MCF 10A (cell line): ENCODE data around the gene PNMA6E. TPM values are rescaled to one million over a fixed set of nuclear protein-coding genes. Genes with fewer than 3 reads are reported as not detected.

Experiments
- BruUV-seq: library from RNA; stranded (reverse); fragments of 400-500 nt; replicated peaks from 2 replicates; lab custom pipeline; 2021; lab: Mats Ljungman, UMichigan
- CTCF ChIA-PET: fragments of 300-600 bp; sonication (Branson Sonifier 250); formaldehyde crosslinking; extraction: SDS; loops from one replicate; lab custom pipeline; 2021; ENCODE audit warnings: antibody characterized with exemption, inconsistent platforms; lab: Yijun Ruan, JAX
- POLR2A ChIA-PET: fragments of 300-600, 350-650 bp; sonication (Branson Sonifier 250); formaldehyde crosslinking; extraction: SDS; loops from one replicate; lab custom pipeline; 2020; ENCODE audit warnings: antibody characterized with exemption, inconsistent platforms; lab: Yijun Ruan, JAX
- DNase-seq: peaks from one replicate; pipeline ENCODE4 v3.0.0-alpha.2; 2018; ENCODE audit not compliant: unreplicated experiment
- H3K27ac Mint-ChIP-seq: one replicate; pipeline ENCODE4 v1.8.0; 2022; ENCODE audit warnings: mild to moderate bottlenecking, low read depth, mixed read lengths; ENCODE audit not compliant: unreplicated experiment
- H3K27me3 Mint-ChIP-seq: one replicate; pipeline ENCODE4 v1.8.0; 2022; ENCODE audit warnings: mixed read lengths; ENCODE audit not compliant: insufficient read depth, unreplicated experiment
- H3K36me3 Mint-ChIP-seq: one replicate; pipeline ENCODE4 v1.8.0; 2022; ENCODE audit warnings: mild to moderate bottlenecking, moderate library complexity, mixed read lengths; ENCODE audit not compliant: insufficient read depth, unreplicated experiment
- H3K4me1 Mint-ChIP-seq: one replicate; pipeline ENCODE4 v1.8.0; 2022; ENCODE audit warnings: mixed read lengths; ENCODE audit not compliant: insufficient read depth, unreplicated experiment
- H3K4me3 Mint-ChIP-seq: one replicate; pipeline ENCODE4 v1.8.0; 2022; ENCODE audit warnings: mild to moderate bottlenecking, moderate library complexity, mixed read lengths; ENCODE audit not compliant: unreplicated experiment
- H3K9me3 Mint-ChIP-seq: one replicate; pipeline ENCODE4 v1.8.0; 2022; ENCODE audit warnings: mixed read lengths; ENCODE audit not compliant: unreplicated experiment
- CTCF ChIP-seq: fragments of 200-600 bp; IDR thresholded peaks from one replicate; pipeline ENCODE4 v1.8.0; 2022; ENCODE audit warnings: antibody characterized with exemption, mild to moderate bottlenecking; ENCODE audit not compliant: unreplicated experiment
- intact Hi-C: fragments of 100-400 bp; cut with micrococcal nuclease; formaldehyde crosslinking; loops from 2 replicates; pipeline ENCODE4 v1.14.1; 2022
- total RNA-seq: library from RNA; stranded (reverse); gene quantifications from 2 replicates; pipeline ENCODE4 v1.2.3, GENCODE V29; 2022

Gene PNMA6E
- total RNA-seq, 1 experiment from 2014 or later = not detected

- no peaks in the 10 kb centered on the region for H3K9me3 Mint-ChIP-seq
- no peak overlapping the region for H3K4me3 Mint-ChIP-seq
- no peaks in the 10 kb centered on the region for H3K4me1 Mint-ChIP-seq
- intact Hi-C loops = no loop called here
- no peaks in the 10 kb centered on the region for H3K36me3 Mint-ChIP-seq
- H3K27me3 Mint-ChIP-seq = peaks cover 4% of the 10 kb centered on the region
- H3K27ac Mint-ChIP-seq = no peak overlapping the region
- CTCF ChIA-PET = no interaction called here
- TF ChIP-seq CTCF = no peak
- no peak for DNase-seq
- POLR2A ChIA-PET = no interaction called here
- BruUV-seq = no TSS peak
Observed at GRCh38 chrX:153397256-153397960, 3.7 kb downstream of the PNMA6E start.

- intact Hi-C loops = no loop called here
Observed at GRCh38 chrX:153396320-153397195, 4.6 kb downstream of the PNMA6E start.

GRCh38 chrX:153395613-153396319 is 5.4 kb downstream of the PNMA6E start:
- intact Hi-C loops = no loop called here
- Mint-ChIP-seq H3K36me3 (no peaks in the 10 kb centered on the region), H3K27ac (no peak overlapping the region), H3K4me1 (no peaks in the 10 kb centered on the region), H3K27me3 (no peaks in the 10 kb centered on the region), H3K4me3 (no peak overlapping the region), H3K9me3 (no peaks in the 10 kb centered on the region)
- ChIA-PET CTCF (no interaction called here), POLR2A (no interaction called here)
- DNase-seq = no peak
- BruUV-seq = no TSS peak
- no peak for TF ChIP-seq CTCF

More at GRCh38 chrX:153396320-153397195, 4.6 kb downstream of the PNMA6E start:
- DNase-seq = no peak
- TF ChIP-seq CTCF = no peak
- Mint-ChIP-seq H3K36me3 (no peaks in the 10 kb centered on the region), H3K4me1 (no peaks in the 10 kb centered on the region), H3K27me3 (no peaks in the 10 kb centered on the region), H3K4me3 (no peak overlapping the region), H3K9me3 (no peaks in the 10 kb centered on the region), H3K27ac (no peak overlapping the region)
- POLR2A ChIA-PET = no interaction called here
- BruUV-seq = no TSS peak
- CTCF ChIA-PET = no interaction called here

- ChIA-PET CTCF (no interaction called here), POLR2A (no interaction called here)
- no peaks in the 10 kb centered on the region for H3K36me3 Mint-ChIP-seq
- no peaks in the 10 kb centered on the region for H3K27me3 Mint-ChIP-seq
- no TSS peak for BruUV-seq
- intact Hi-C loops = no loop called here
- no peaks in the 10 kb centered on the region for H3K9me3 Mint-ChIP-seq
- no peak for DNase-seq
- H3K4me1 Mint-ChIP-seq = no peaks in the 10 kb centered on the region
- H3K27ac Mint-ChIP-seq = no peak overlapping the region
- H3K4me3 Mint-ChIP-seq = no peak overlapping the region
- no peak for TF ChIP-seq CTCF
Observed at GRCh38 chrX:153394612-153395011, 6.5 kb downstream of the PNMA6E start.
